Thymus (tissue), 11 donors: ENCODE data around the gene RPN2. TPM values are rescaled to one million over a fixed set of nuclear protein-coding genes. Genes with fewer than 3 reads are reported as not detected.

Source experiments
- DNase-seq, 9 donors: peaks; one replicate each; pipeline ENCODE4 v3.0.0-alpha.2; 2013; ENCODE audit warnings: low spot score in 9 of 9, low read depth in 6 of 9, missing footprints in 1 of 9
- H3K27ac ChIP-seq, 2 donors: one replicate each; pipeline ENCODE4 v1.5.1; 2013; ENCODE audit warnings: control low read depth in 1 of 2, low read depth in 1 of 2, low read length in 1 of 2, mild to moderate bottlenecking in 1 of 2, moderate library complexity in 1 of 2
- H3K27me3 ChIP-seq, 2 donors: one replicate each; pipeline ENCODE4 v1.5.1; 2013; ENCODE audit warnings: low read length in 1 of 2; ENCODE audit not compliant: control insufficient read depth in 2 of 2, insufficient read depth in 1 of 2
- H3K36me3 ChIP-seq, 2 donors: one replicate each; pipeline ENCODE4 v1.5.1; 2013; ENCODE audit warnings: low read length in 1 of 2, mild to moderate bottlenecking in 1 of 2, moderate library complexity in 1 of 2; ENCODE audit not compliant: control insufficient read depth in 2 of 2, insufficient read depth in 2 of 2
- H3K4me1 ChIP-seq, 2 donors: one replicate each; pipeline ENCODE4 v1.5.1; 2013; ENCODE audit warnings: low read length in 2 of 2; ENCODE audit not compliant: control insufficient read depth in 2 of 2, insufficient read depth in 2 of 2
- H3K4me3 ChIP-seq, 2 donors: one replicate each; pipeline ENCODE4 v1.5.1; 2013; ENCODE audit warnings: low read length in 2 of 2, control low read depth in 1 of 2, mild to moderate bottlenecking in 1 of 2
- H3K9me3 ChIP-seq, 2 donors: one replicate each; pipeline ENCODE4 v1.5.1; 2013; ENCODE audit warnings: low read length in 1 of 2, mild to moderate bottlenecking in 1 of 2; ENCODE audit not compliant: control insufficient read depth in 2 of 2, insufficient read depth in 1 of 2
- WGBS: extraction: QIAGEN DNeasy Blood & Tissue Kit; methylation state at CpG from one replicate; pipeline ENCODE4 v1.1.7; 2013; 5-methylcytosine and 5-hydroxymethylcytosine counted together
- polyA plus RNA-seq: library from polyadenylated mRNA; stranded (reverse); fragments of 200-250 nt; gene quantifications from one replicate; pipeline ENCODE4 v1.2.3, GENCODE V29; 2013
- total RNA-seq: library from RNA; stranded (reverse); fragments of 120-200 nt; gene quantifications from one replicate; pipeline ENCODE4 v1.2.4, GENCODE V29; 2013
- donor health status: healthy.

RPN2 gene
- total and polyA plus RNA-seq, 2 donors: 70.0 to 156 TPM

- Histone ChIP-seq H3K4me3 (no peak overlapping the region), H3K36me3 (peaks cover 20 to 59% of the 10 kb centered on the region in 2 donors), H3K4me1 (peaks cover 7 to 28% of the 10 kb centered on the region in 2 donors), H3K27ac (no peak overlapping the region), H3K27me3 (no peaks in the 10 kb centered on the region), H3K9me3 (no peaks in the 10 kb centered on the region)
- 57% methylated on average over 5 of the region's 5 CpGs for WGBS
- DNase-seq: peak in 8 of 9 donors; percentile 42 to 81 (median 60)
Measured at GRCh38 chr20:37192137-37192854, 13.2 kb downstream of the RPN2 start.

- H3K27me3 ChIP-seq: no peaks in the 10 kb centered on the region
- H3K4me3 ChIP-seq: no peak overlapping the region
- DNase-seq: no peak
- peaks cover 7 to 28% of the 10 kb centered on the region in 2 donors for H3K4me1 ChIP-seq
- 91% methylated on average over 3 of the region's 3 CpGs for WGBS
- no peaks in the 10 kb centered on the region for H3K9me3 ChIP-seq
- peaks cover 25 to 59% of the 10 kb centered on the region in 2 donors for H3K36me3 ChIP-seq
- no peak overlapping the region for H3K27ac ChIP-seq
Measured at GRCh38 chr20:37193226-37193625, 14.1 kb downstream of the RPN2 start.

- Histone ChIP-seq H3K4me3 (no peak overlapping the region), H3K27me3 (no peaks in the 10 kb centered on the region), H3K36me3 (peaks cover 24 to 60% of the 10 kb centered on the region in 2 donors), H3K9me3 (no peaks in the 10 kb centered on the region), H3K27ac (no peak overlapping the region), H3K4me1 (peaks cover 7 to 28% of the 10 kb centered on the region in 2 donors)
- DNase-seq: no peak
- WGBS: 99% methylated on average over 8 of the region's 8 CpGs
Measured at GRCh38 chr20:37193821-37194220, 14.7 kb downstream of the RPN2 start.

- H3K36me3 ChIP-seq: peaks cover 26 to 58% of the 10 kb centered on the region in 2 donors
- DNase-seq: peak in 4 of 9 donors; percentile 8 to 63 (median 32)
- no peaks in the 10 kb centered on the region for H3K9me3 ChIP-seq
- WGBS: 30% methylated on average over 14 of the region's 14 CpGs
- H3K27me3 ChIP-seq: no peaks in the 10 kb centered on the region
- peak overlapping the region in 1 of 2 donors; percentile 71 for H3K27ac ChIP-seq
- H3K4me3 ChIP-seq: no peak overlapping the region
- peaks cover 7 to 28% of the 10 kb centered on the region in 2 donors for H3K4me1 ChIP-seq
Measured at GRCh38 chr20:37194621-37195417, 15.7 kb downstream of the RPN2 start.

- Histone ChIP-seq H3K36me3 (peaks cover 47 to 66% of the 10 kb centered on the region in 2 donors), H3K27me3 (no peaks in the 10 kb centered on the region), H3K4me3 (no peak overlapping the region), H3K9me3 (no peaks in the 10 kb centered on the region), H3K4me1 (peaks cover 5 to 10% of the 10 kb centered on the region in 2 donors), H3K27ac (no peak overlapping the region)
- no peak for DNase-seq
- 89% methylated on average over 16 of the region's 16 CpGs for WGBS
Measured at GRCh38 chr20:37198932-37199660, 20.0 kb downstream of the RPN2 start.

- DNase-seq: no peak
- no peaks in the 10 kb centered on the region for H3K9me3 ChIP-seq
- H3K36me3 ChIP-seq: peaks cover 59 to 79% of the 10 kb centered on the region in 2 donors
- no peak overlapping the region for H3K27ac ChIP-seq
- H3K4me3 ChIP-seq: no peak overlapping the region
- H3K4me1 ChIP-seq: no peaks in the 10 kb centered on the region
- 96% methylated on average over 4 of the region's 4 CpGs for WGBS
- H3K27me3 ChIP-seq: no peaks in the 10 kb centered on the region
Measured at GRCh38 chr20:37200376-37200775, 21.2 kb downstream of the RPN2 start.

GRCh38 chr20:37200926-37201826 lies 22.0 kb downstream of the RPN2 start:
- peaks cover 59 to 87% of the 10 kb centered on the region in 2 donors for H3K36me3 ChIP-seq
- no peaks in the 10 kb centered on the region for H3K4me1 ChIP-seq
- H3K27me3 ChIP-seq: no peaks in the 10 kb centered on the region
- no peak overlapping the region for H3K27ac ChIP-seq
- H3K9me3 ChIP-seq: no peaks in the 10 kb centered on the region
- no peak overlapping the region for H3K4me3 ChIP-seq
- WGBS: 98% methylated on average over 13 of the region's 13 CpGs
- DNase-seq: no peak

- Histone ChIP-seq H3K27me3 (no peaks in the 10 kb centered on the region), H3K27ac (no peak overlapping the region), H3K36me3 (peaks cover 60 to 85% of the 10 kb centered on the region in 2 donors), H3K4me1 (no peaks in the 10 kb centered on the region), H3K9me3 (no peaks in the 10 kb centered on the region), H3K4me3 (no peak overlapping the region)
- WGBS: 98% methylated on average over 2 of the region's 2 CpGs
- no peak for DNase-seq
Measured at GRCh38 chr20:37201827-37202162, 22.7 kb downstream of the RPN2 start.
